SIG-M5 (cell line): ENCODE measurements around the gene ANKRD6.

Experiments
- DNase-seq: peaks from one replicate; lab custom pipeline; 2025; lab: John Stamatoyannopoulos, UW

The ANKRD6 gene

GRCh38 chr6:89509777-89510281 lies 76.9 kb downstream of the ANKRD6 start:
- no peak for DNase-seq

GRCh38 chr6:89510393-89510792 lies 77.4 kb downstream of the ANKRD6 start:
- DNase-seq = no peak

GRCh38 chr6:89518352-89519055 lies 85.6 kb downstream of the ANKRD6 start:
- DNase-seq = no peak

GRCh38 chr6:89520736-89521135 lies 87.8 kb downstream of the ANKRD6 start:
- DNase-seq = no peak

GRCh38 chr6:89522778-89523177 lies 89.8 kb downstream of the ANKRD6 start:
- no peak for DNase-seq

- no peak for DNase-seq
These were observed 93.0 kb downstream of the ANKRD6 start for GRCh38 chr6:89525786-89526562.

- DNase-seq = no peak
These were observed 93.6 kb downstream of the ANKRD6 start for GRCh38 chr6:89526563-89526869.

GRCh38 chr6:89527634-89528033 lies 94.7 kb downstream of the ANKRD6 start:
- DNase-seq = no peak

GRCh38 chr6:89528866-89529265 lies 95.9 kb downstream of the ANKRD6 start:
- DNase-seq = no peak

GRCh38 chr6:89530982-89531381 lies 98.0 kb downstream of the ANKRD6 start:
- DNase-seq = no peak

- DNase-seq = no peak
These were observed 103.3 kb downstream of the ANKRD6 start for GRCh38 chr6:89536231-89536630.

GRCh38 chr6:89539779-89540178 lies 106.8 kb downstream of the ANKRD6 start:
- no peak for DNase-seq

GRCh38 chr6:89542081-89542857 lies 109.3 kb downstream of the ANKRD6 start:
- no peak for DNase-seq

- no peak for DNase-seq
These were observed 109.9 kb downstream of the ANKRD6 start for GRCh38 chr6:89542866-89543265.

GRCh38 chr6:89547281-89547680 lies 114.3 kb downstream of the ANKRD6 start:
- DNase-seq = no peak

GRCh38 chr6:89553431-89553830 lies 120.5 kb downstream of the ANKRD6 start:
- DNase-seq = no peak

- no peak for DNase-seq
These were observed 121.2 kb downstream of the ANKRD6 start for GRCh38 chr6:89554106-89554505.

- DNase-seq = no peak
These were observed 122.1 kb downstream of the ANKRD6 start for GRCh38 chr6:89555031-89555430.

GRCh38 chr6:89555806-89556205 lies 122.9 kb downstream of the ANKRD6 start:
- DNase-seq = no peak

GRCh38 chr6:89559487-89559886 lies 126.5 kb downstream of the ANKRD6 start:
- no peak for DNase-seq

- no peak for DNase-seq
These were observed 129.4 kb downstream of the ANKRD6 start for GRCh38 chr6:89562093-89562973.

- no peak for DNase-seq
These were observed 130.9 kb downstream of the ANKRD6 start for GRCh38 chr6:89563866-89564265.
